ENCODE data around the gene FBXO31. TPM values are rescaled to one million over a fixed set of nuclear protein-coding genes. Genes with fewer than 3 reads are reported as not detected.

FBXO31 gene
- total RNA-seq, 1 donor from 2014 or later = 28.9 TPM

- peaks cover 5% of the 10 kb centered on the region for H3K36me3 ChIP-seq (ENCODE audit: control insufficient read depth, insufficient read depth, low read length)
- DNase-seq (ENCODE audit: low read depth) = no peak
- H3K4me3 ChIP-seq (ENCODE audit: low read depth, low read length) = no peak overlapping the region
- TF ChIP-seq CTCF (IDR thresholded peaks at IDR 0.05; ENCODE audit: insufficient read depth, low read length, poor library complexity, severe bottlenecking) = no peak
- no peaks in the 10 kb centered on the region for H3K27me3 ChIP-seq (ENCODE audit: control insufficient read depth, insufficient read depth, low read length)
Measured at GRCh38 chr16:87409781-87410180, 26.2 kb upstream of the FBXO31 start.

GRCh38 chr16:87409153-87409552 is 25.6 kb upstream of the FBXO31 start:
- TF ChIP-seq CTCF (IDR thresholded peaks at IDR 0.05; ENCODE audit: insufficient read depth, low read length, poor library complexity, severe bottlenecking) = no peak
- Histone ChIP-seq H3K27me3 (ENCODE audit: control insufficient read depth, insufficient read depth, low read length) (no peaks in the 10 kb centered on the region), H3K36me3 (ENCODE audit: control insufficient read depth, insufficient read depth, low read length) (peaks cover 5% of the 10 kb centered on the region), H3K4me3 (ENCODE audit: low read depth, low read length) (no peak overlapping the region)
- no peak for DNase-seq (ENCODE audit: low read depth)

- Histone ChIP-seq H3K36me3 (ENCODE audit: control insufficient read depth, insufficient read depth, low read length) (peaks cover 6% of the 10 kb centered on the region), H3K27me3 (ENCODE audit: control insufficient read depth, insufficient read depth, low read length) (no peaks in the 10 kb centered on the region), H3K4me3 (ENCODE audit: low read depth, low read length) (no peak overlapping the region)
- TF ChIP-seq CTCF (IDR thresholded peaks at IDR 0.05; ENCODE audit: insufficient read depth, low read length, poor library complexity, severe bottlenecking) = no peak
- no peak for DNase-seq (ENCODE audit: low read depth)
Measured at GRCh38 chr16:87407511-87408112, 24.0 kb upstream of the FBXO31 start.

GRCh38 chr16:87406495-87407088 is 23.0 kb upstream of the FBXO31 start:
- DNase-seq (ENCODE audit: low read depth) = no peak
- Histone ChIP-seq H3K36me3 (ENCODE audit: control insufficient read depth, insufficient read depth, low read length) (peaks cover 6% of the 10 kb centered on the region), H3K4me3 (ENCODE audit: low read depth, low read length) (no peak overlapping the region), H3K27me3 (ENCODE audit: control insufficient read depth, insufficient read depth, low read length) (no peaks in the 10 kb centered on the region)
- TF ChIP-seq CTCF (IDR thresholded peaks at IDR 0.05; ENCODE audit: insufficient read depth, low read length, poor library complexity, severe bottlenecking) = no peak

- no peak for TF ChIP-seq CTCF (IDR thresholded peaks at IDR 0.05; ENCODE audit: insufficient read depth, low read length, poor library complexity, severe bottlenecking)
- no peaks in the 10 kb centered on the region for H3K27me3 ChIP-seq (ENCODE audit: control insufficient read depth, insufficient read depth, low read length)
- DNase-seq (ENCODE audit: low read depth) = no peak
- H3K4me3 ChIP-seq (ENCODE audit: low read depth, low read length) = no peak overlapping the region
- peaks cover 6% of the 10 kb centered on the region for H3K36me3 ChIP-seq (ENCODE audit: control insufficient read depth, insufficient read depth, low read length)
Measured at GRCh38 chr16:87404764-87405625, 21.4 kb upstream of the FBXO31 start.
